Testis (tissue), 3 donors: ENCODE results near the gene ITGA6. TPM values are rescaled to one million over a fixed set of nuclear protein-coding genes. Genes with fewer than 3 reads are reported as not detected.

ENCODE experiments used
- DNase-seq: peaks from one replicate; pipeline ENCODE4 v3.0.0-alpha.2; 2019
- H3K27ac ChIP-seq, 2 donors: fragments of 200-600 bp; sonication (generic); one replicate each; pipeline ENCODE4 v1.5.1; 2019
- H3K27me3 ChIP-seq: fragments of 200-600 bp; sonication (generic); one replicate; pipeline ENCODE4 v1.5.1; 2019
- H3K36me3 ChIP-seq: fragments of 200-600 bp; sonication (generic); one replicate; pipeline ENCODE4 v1.5.1; 2017; ENCODE audit warnings: low read depth; ENCODE audit errors: missing control alignments
- H3K4me1 ChIP-seq: fragments of 200-600 bp; sonication (generic); one replicate; pipeline ENCODE4 v1.5.1; 2019
- H3K4me3 ChIP-seq, 2 donors: fragments of 200-600 bp; sonication (generic); one replicate each; pipeline ENCODE4 v1.5.1; 2017 to 2019
- H3K9me3 ChIP-seq: fragments of 200-600 bp; sonication (generic); one replicate; pipeline ENCODE4 v1.5.1; 2017
- CTCF ChIP-seq, 3 experiments: fragments of 450-650 bp in 2 of 3; fragments of 200-600 bp in 1 of 3; sonication (generic) in 1 of 3; IDR thresholded peaks; one replicate each; pipeline ENCODE4 v1.5.1; 2016 to 2019; ENCODE audit warnings: antibody characterized with exemption in 3 of 3, mild to moderate bottlenecking in 2 of 3, moderate library complexity in 1 of 3
- POLR2A ChIP-seq: fragments of 450-650 bp; IDR thresholded peaks from one replicate; pipeline ENCODE4 v1.6.1; 2017; ENCODE audit warnings: antibody characterized with exemption, mild to moderate bottlenecking, moderate library complexity
- WGBS, 2 donors: methylation state at CpG; one replicate each; pipeline ENCODE4 v1.1.5; 2018; 5-methylcytosine and 5-hydroxymethylcytosine counted together
- intact Hi-C: fragments of 100-400 bp; cut with DNase I; formaldehyde crosslinking; loops from one replicate; pipeline ENCODE4 v1.15.1; 2023; ENCODE audit warnings: low total_unique reads
- polyA plus RNA-seq: library from polyadenylated mRNA; stranded (reverse); fragments of 350-450 nt; fragmentation: Illumina TruSeq; extraction: RNeasy Lipid Tissue Mini Kit (QIAGEN cat#74804); gene quantifications from one replicate; pipeline ENCODE4 v1.2.3, GENCODE V29; 2014; ENCODE audit warnings: low read depth, low replicate concordance; ENCODE audit not compliant: insufficient read depth
- total RNA-seq, 2 donors: library from RNA; depleted of rRNA; stranded (reverse); fragments of >200 nt; gene quantifications; one replicate each; pipeline ENCODE4 v1.2.3, GENCODE V29; 2016

Gene ITGA6
- total and polyA plus RNA-seq, 3 donors from 2014 or later: 57.5 to 232 (median 166) TPM

- no peak overlapping the region for H3K4me3 ChIP-seq
- TF ChIP-seq POLR2A (no peak), CTCF (IDR thresholded peaks at IDR 0.05) (no peak)
- no peak overlapping the region for H3K27ac ChIP-seq
- no peaks in the 10 kb centered on the region for H3K9me3 ChIP-seq
- DNase-seq: no peak
- intact Hi-C loops: no loop called here
- no peaks in the 10 kb centered on the region for H3K36me3 ChIP-seq
- H3K27me3 ChIP-seq: no peaks in the 10 kb centered on the region
- H3K4me1 ChIP-seq: peaks cover 10% of the 10 kb centered on the region
These were observed 2.0 kb upstream of the ITGA6 start for GRCh38 chr2:172425336-172425735.

- Histone ChIP-seq H3K4me1 (peaks cover 12% of the 10 kb centered on the region), H3K27me3 (no peaks in the 10 kb centered on the region), H3K4me3 (peak overlapping the region; percentile 83 to 92), H3K27ac (peak overlapping the region; percentile 72 to 85), H3K36me3 (no peaks in the 10 kb centered on the region), H3K9me3 (no peaks in the 10 kb centered on the region)
- intact Hi-C loops: no loop called here
- DNase-seq: no peak
- WGBS, 2 donors: 50 to 55% methylated on average over 17 of the region's 17 CpGs
- TF ChIP-seq CTCF (IDR thresholded peaks at IDR 0.05) (no peak), POLR2A (no peak)
These were observed 641 bp upstream of the ITGA6 start for GRCh38 chr2:172426635-172427255.

GRCh38 chr2:172427990-172428831 lies 825 bp downstream of the ITGA6 start:
- intact Hi-C loops: no loop called here

GRCh38 chr2:172428832-172429210 lies 1.4 kb downstream of the ITGA6 start:
- 16 to 17% methylated on average over 9 of the region's 9 CpGs for WGBS, 2 donors
- intact Hi-C loops: no loop called here
- DNase-seq: no peak

More at GRCh38 chr2:172427990-172428831, 825 bp downstream of the ITGA6 start:
- H3K4me3 ChIP-seq: peak overlapping the region; percentile 83 to 92
- no peaks in the 10 kb centered on the region for H3K27me3 ChIP-seq
- H3K4me1 ChIP-seq: peaks cover 12% of the 10 kb centered on the region
- H3K36me3 ChIP-seq: no peaks in the 10 kb centered on the region
- DNase-seq: peak; percentile 56
- peak overlapping the region; percentile 72 to 85 for H3K27ac ChIP-seq
- TF ChIP-seq POLR2A (no peak), CTCF (IDR thresholded peaks at IDR 0.05) (no peak)
- WGBS, 2 donors: 1 to 5% methylated on average over 45 to 63 of the region's 63 CpGs
- no peaks in the 10 kb centered on the region for H3K9me3 ChIP-seq

More at GRCh38 chr2:172428832-172429210, 1.4 kb downstream of the ITGA6 start:
- peak overlapping the region; percentile 83 to 92 for H3K4me3 ChIP-seq
- no peaks in the 10 kb centered on the region for H3K36me3 ChIP-seq
- no peaks in the 10 kb centered on the region for H3K9me3 ChIP-seq
- no peak for TF ChIP-seq POLR2A
- no peak for TF ChIP-seq CTCF (IDR thresholded peaks at IDR 0.05)
- H3K4me1 ChIP-seq: peaks cover 12% of the 10 kb centered on the region
- peak overlapping the region; percentile 42 to 85 for H3K27ac ChIP-seq
- H3K27me3 ChIP-seq: no peaks in the 10 kb centered on the region
